22Rv1 (cell line): ENCODE measurements around the gene TPRG1.

Experiments
- CTCF ChIP-seq: fragments of 450-650 bp; IDR thresholded peaks from 2 replicates; pipeline ENCODE4 v1.5.1; 2017; ENCODE audit warnings: mild to moderate bottlenecking
- ZFX ChIP-seq: fragments of 450-650 bp; IDR thresholded peaks from 2 replicates; pipeline ENCODE4 v1.6.1; 2017; ENCODE audit warnings: antibody characterized with exemption, borderline replicate concordance

- no peak for TF ChIP-seq CTCF
- no peak for TF ChIP-seq ZFX
These were observed 66.3 kb downstream of the TPRG1 start for GRCh38 chr3:189238071-189238470.
